Activated CD4-positive, alpha-beta memory T cell treated with anti-CD3 and anti-CD28 coated beads, Interleukin-2, amount 10 ng/mL, durations not matched to agents 7 days and 5 days (primary cell): ENCODE results near the gene ZSWIM4. TPM values are rescaled to one million over a fixed set of nuclear protein-coding genes. Genes with fewer than 3 reads are reported as not detected.
"Not testable (repeated sequence)": the region's sequence is repeated elsewhere in the genome, so short reads cannot be mapped to it uniquely, and the experiment has no call there.

Experiments
- CTCF ChIA-PET: fragments of 350-600 bp; sonication (Branson Sonifier 250); formaldehyde crosslinking; loops from one replicate; lab custom pipeline; 2021; ENCODE audit warnings: antibody characterized with exemption, inconsistent platforms; lab: Charles Lee
- POLR2A ChIA-PET: fragments of 350-600 bp; sonication (Branson Sonifier 250); formaldehyde crosslinking; loops from one replicate; lab custom pipeline; 2021; ENCODE audit warnings: antibody characterized with exemption; lab: Charles Lee
- DNase-seq: peaks from one replicate; pipeline ENCODE4 v3.0.0-alpha.2; 2020
- H3K27ac Mint-ChIP-seq: one replicate; pipeline ENCODE4 v1.8.0; 2021; ENCODE audit warnings: mild to moderate bottlenecking, mixed read lengths
- H3K27me3 Mint-ChIP-seq: one replicate; pipeline ENCODE4 v1.8.0; 2021; ENCODE audit warnings: mixed read lengths
- H3K36me3 Mint-ChIP-seq: one replicate; pipeline ENCODE4 v1.8.0; 2021; ENCODE audit warnings: low read depth, mixed read lengths
- H3K4me1 Mint-ChIP-seq: one replicate; pipeline ENCODE4 v1.8.0; 2021; ENCODE audit warnings: mixed read lengths
- H3K4me3 Mint-ChIP-seq: one replicate; pipeline ENCODE4 v1.8.0; 2021; ENCODE audit warnings: mild to moderate bottlenecking, mixed read lengths
- H3K9me3 Mint-ChIP-seq: one replicate; pipeline ENCODE4 v1.8.0; 2021; ENCODE audit warnings: mixed read lengths
- total RNA-seq, 2 experiments: library from RNA; stranded (reverse); gene quantifications; one replicate each; pipeline ENCODE4 v1.2.3, GENCODE V29; 2021

Gene ZSWIM4
- total RNA-seq, 2 experiments from 2014 or later = 10.1 to 10.4 TPM

GRCh38 chr19:13850910-13851733 is 55.9 kb downstream of the ZSWIM4 start:
- Mint-ChIP-seq H3K36me3 (no peaks in the 10 kb centered on the region), H3K4me3 (peak overlapping the region; percentile 68), H3K4me1 (peaks cover 36% of the 10 kb centered on the region), H3K9me3 (no peaks in the 10 kb centered on the region), H3K27me3 (no peaks in the 10 kb centered on the region), H3K27ac (peak overlapping the region; percentile 74)
- CTCF ChIA-PET = interaction anchor here (0.9 to 3.4 kb wide), 2 partner anchors 11 to 76 kb away, joined by 3 to 21 read pairs; partner anchors contain the start of gene C19orf53
- DNase-seq = peak; percentile 48
- POLR2A ChIA-PET = interaction anchor here (0.7 to 2.5 kb wide), 5 partner anchors 10 to 63 kb away, joined by 3 to 9 read pairs (median 5); no protein-coding TSS in a partner anchor

- not testable (repeated sequence) for H3K27me3 Mint-ChIP-seq, H3K4me3 Mint-ChIP-seq, DNase-seq, H3K36me3 Mint-ChIP-seq, H3K27ac Mint-ChIP-seq, H3K9me3 Mint-ChIP-seq
- POLR2A ChIA-PET = interaction anchor here (0.9 to 2.8 kb wide), 4 partner anchors 10 to 104 kb away, joined by 4 to 12 read pairs (median 6); a partner anchor contains a TSS
- peaks cover 30% of the 10 kb centered on the region for H3K4me1 Mint-ChIP-seq
- CTCF ChIA-PET = interaction anchor here (0.7 to 3.4 kb wide), 4 partner anchors 10 to 262 kb away, joined by 3 to 21 read pairs (median 3); partner anchors contain the start of gene C19orf53
Measured at GRCh38 chr19:13851734-13852114, 56.5 kb downstream of the ZSWIM4 start.

GRCh38 chr19:13852171-13852707 is 57.0 kb downstream of the ZSWIM4 start:
- ChIA-PET POLR2A (interaction anchor here (0.8 to 2.8 kb wide), 4 partner anchors 10 to 104 kb away, joined by 4 to 12 read pairs (median 6); a partner anchor contains a TSS), CTCF (interaction anchor here (0.7 to 3.4 kb wide), 5 partner anchors 10 to 261 kb away, joined by 3 to 21 read pairs (median 3); partner anchors contain the start of gene C19orf53)
- not testable (repeated sequence) for H3K27ac Mint-ChIP-seq, H3K36me3 Mint-ChIP-seq, DNase-seq, H3K9me3 Mint-ChIP-seq, H3K4me3 Mint-ChIP-seq, H3K27me3 Mint-ChIP-seq
- peaks cover 27% of the 10 kb centered on the region for H3K4me1 Mint-ChIP-seq

GRCh38 chr19:13856497-13856896 is 61.3 kb downstream of the ZSWIM4 start:
- no peaks in the 10 kb centered on the region for H3K9me3 Mint-ChIP-seq
- H3K4me3 Mint-ChIP-seq = no peak overlapping the region
- H3K27ac Mint-ChIP-seq = no peak overlapping the region
- no peaks in the 10 kb centered on the region for H3K36me3 Mint-ChIP-seq
- CTCF ChIA-PET = no interaction called here
- peaks cover 1% of the 10 kb centered on the region for H3K27me3 Mint-ChIP-seq
- H3K4me1 Mint-ChIP-seq = peaks cover 22% of the 10 kb centered on the region
- POLR2A ChIA-PET = interaction anchor here (1.6 kb wide), 1 partner anchor 20 kb away, joined by 3 read pairs; no protein-coding TSS in a partner anchor
- no peak for DNase-seq

- Mint-ChIP-seq H3K27ac (no peak overlapping the region), H3K9me3 (no peaks in the 10 kb centered on the region), H3K27me3 (peaks cover 13% of the 10 kb centered on the region), H3K4me1 (peaks cover 43% of the 10 kb centered on the region), H3K36me3 (no peaks in the 10 kb centered on the region), H3K4me3 (no peak overlapping the region)
- CTCF ChIA-PET = interaction anchor here (0.5 to 6.1 kb wide), 7 partner anchors 11 to 128 kb away, joined by 3 to 190 read pairs (median 3); no protein-coding TSS in a partner anchor
- DNase-seq = no peak
- POLR2A ChIA-PET = interaction anchor here (1.1 to 5.4 kb wide), 4 partner anchors 12 to 74 kb away, joined by 3 to 66 read pairs (median 6); no protein-coding TSS in a partner anchor
Measured at GRCh38 chr19:13859361-13859880, 64.2 kb downstream of the ZSWIM4 start.

GRCh38 chr19:13860679-13861391 is 65.6 kb downstream of the ZSWIM4 start:
- H3K4me3 Mint-ChIP-seq = peak overlapping the region; percentile 89
- peaks cover 43% of the 10 kb centered on the region for H3K4me1 Mint-ChIP-seq
- ChIA-PET CTCF (interaction anchor here (1.1 to 6.1 kb wide), 17 partner anchors 8 to 271 kb away, joined by 3 to 190 read pairs (median 11); partner anchors contain the start of gene ZSWIM4), POLR2A (interaction anchor here (0.5 to 5.4 kb wide), 12 partner anchors 8 to 284 kb away, joined by 3 to 66 read pairs (median 11); partner anchors contain the start of genes C19orf53 and ZSWIM4)
- H3K27ac Mint-ChIP-seq = peak overlapping the region; percentile 89
- no peaks in the 10 kb centered on the region for H3K36me3 Mint-ChIP-seq
- no peak for DNase-seq
- peaks cover 18% of the 10 kb centered on the region for H3K27me3 Mint-ChIP-seq
- H3K9me3 Mint-ChIP-seq = no peaks in the 10 kb centered on the region

- peaks cover 45% of the 10 kb centered on the region for H3K4me1 Mint-ChIP-seq
- CTCF ChIA-PET = interaction anchor here (1.1 to 6.1 kb wide), 17 partner anchors 8 to 272 kb away, joined by 3 to 190 read pairs (median 11); partner anchors contain the start of genes MRI1 and ZSWIM4
- POLR2A ChIA-PET = interaction anchor here (0.5 to 5.4 kb wide), 11 partner anchors 8 to 284 kb away, joined by 3 to 66 read pairs (median 12); partner anchors contain the start of genes C19orf53 and ZSWIM4
Measured at GRCh38 chr19:13861392-13861713, 66.1 kb downstream of the ZSWIM4 start.

GRCh38 chr19:13861714-13862531 is 66.7 kb downstream of the ZSWIM4 start:
- Mint-ChIP-seq H3K36me3 (no peaks in the 10 kb centered on the region), H3K9me3 (no peaks in the 10 kb centered on the region), H3K27ac (peak overlapping the region; percentile 89), H3K4me1 (peaks cover 49% of the 10 kb centered on the region), H3K27me3 (peaks cover 24% of the 10 kb centered on the region), H3K4me3 (peak overlapping the region; percentile 89)
- DNase-seq = peak; percentile 92
- ChIA-PET CTCF (interaction anchor here (0.6 to 6.1 kb wide), 36 partner anchors 9 to 827 kb away, joined by 3 to 190 read pairs (median 4); partner anchors contain the start of genes C19orf53, DCAF15, MRI1 and ZSWIM4), POLR2A (interaction anchor here (0.6 to 5.4 kb wide), 14 partner anchors 9 to 585 kb away, joined by 3 to 66 read pairs (median 10); partner anchors contain the start of genes C19orf53, MRI1 and ZSWIM4)

More at GRCh38 chr19:13861392-13861713, 66.1 kb downstream of the ZSWIM4 start:
- Mint-ChIP-seq H3K36me3 (no peaks in the 10 kb centered on the region), H3K27ac (peak overlapping the region; percentile 89), H3K9me3 (no peaks in the 10 kb centered on the region), H3K27me3 (peaks cover 21% of the 10 kb centered on the region), H3K4me3 (peak overlapping the region; percentile 89)
- DNase-seq = no peak

- ChIA-PET POLR2A (interaction anchor here (0.8 to 5.4 kb wide), 4 partner anchors 27 to 267 kb away, joined by 3 to 66 read pairs (median 13); no protein-coding TSS in a partner anchor), CTCF (interaction anchor here (1.1 to 6.1 kb wide), 7 partner anchors 8 to 142 kb away, joined by 3 to 190 read pairs (median 20); partner anchors contain the start of genes RFX1 and ZSWIM4)
- H3K36me3 Mint-ChIP-seq = no peaks in the 10 kb centered on the region
- H3K9me3 Mint-ChIP-seq = no peaks in the 10 kb centered on the region
- no peak for DNase-seq
- H3K4me3 Mint-ChIP-seq = peak overlapping the region; percentile 67
- peaks cover 29% of the 10 kb centered on the region for H3K27me3 Mint-ChIP-seq
- H3K4me1 Mint-ChIP-seq = peaks cover 49% of the 10 kb centered on the region
- no peak overlapping the region for H3K27ac Mint-ChIP-seq
Measured at GRCh38 chr19:13864046-13864666, 68.9 kb downstream of the ZSWIM4 start.

- ChIA-PET CTCF (interaction anchor here (6.1 kb wide), 1 partner anchor 78 kb away, joined by 190 read pairs; no protein-coding TSS in a partner anchor), POLR2A (interaction anchor here (0.8 to 5.4 kb wide), 2 partner anchors 28 to 79 kb away, joined by 3 to 66 read pairs; no protein-coding TSS in a partner anchor)
- H3K4me3 Mint-ChIP-seq = peak overlapping the region; percentile 67
- peaks cover 29% of the 10 kb centered on the region for H3K27me3 Mint-ChIP-seq
- no peaks in the 10 kb centered on the region for H3K36me3 Mint-ChIP-seq
- DNase-seq = no peak
- peaks cover 42% of the 10 kb centered on the region for H3K4me1 Mint-ChIP-seq
- no peaks in the 10 kb centered on the region for H3K9me3 Mint-ChIP-seq
- no peak overlapping the region for H3K27ac Mint-ChIP-seq
Measured at GRCh38 chr19:13864667-13865570, 69.7 kb downstream of the ZSWIM4 start.
